ENCODE data around the gene AGFG2. TPM values are rescaled to one million over a fixed set of nuclear protein-coding genes. Genes with fewer than 3 reads are reported as not detected.

AGFG2 gene
- total and polyA plus RNA-seq, 2 of the 13 experiments (the other 11 are each of a cell fraction or from before 2014, with no cell fraction given): 125 to 132 TPM

DNA sequence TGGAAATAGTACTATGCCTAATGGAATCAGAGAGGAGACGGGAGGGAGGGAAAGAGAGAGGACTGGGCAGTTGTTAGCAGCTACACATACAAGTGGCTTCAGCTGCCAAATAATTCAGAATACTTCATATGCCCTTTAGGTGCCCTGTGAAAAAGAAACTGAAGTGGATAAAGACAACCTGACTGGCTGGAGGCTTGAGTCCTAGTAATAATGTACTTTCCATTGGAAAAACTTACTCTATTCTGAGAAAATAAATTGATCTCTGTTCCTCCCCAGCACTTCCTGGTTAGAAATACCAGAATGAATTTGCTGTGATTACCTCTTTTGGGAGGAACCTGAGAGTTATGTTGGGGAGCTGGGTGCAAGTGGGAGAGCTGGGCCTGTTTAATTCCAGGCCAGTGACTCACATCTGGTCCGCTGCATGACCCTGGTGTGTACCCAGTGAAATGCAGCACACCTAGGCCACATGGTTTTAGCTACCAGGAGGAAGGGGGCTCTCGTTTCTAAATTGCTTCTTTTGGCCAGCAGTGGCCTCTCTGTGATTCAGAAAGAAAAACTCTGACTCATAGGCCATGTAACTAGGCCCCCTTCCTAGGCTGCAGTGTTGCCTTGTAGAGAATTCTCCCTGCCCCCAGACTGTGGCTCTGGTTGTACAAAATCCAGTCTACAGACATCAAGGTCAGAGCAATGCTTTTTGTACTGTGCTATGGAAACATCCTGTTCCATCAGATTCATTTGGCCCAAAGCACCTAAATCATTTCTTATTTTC lies 6.5 kb downstream of the AGFG2 start (continued):
- TF ChIP-seq ZNF382 (CRISPR knock-in tag; IDR thresholded peaks at IDR 0.05; ENCODE audit: borderline replicate concordance) (no peak), REXO4 (CRISPR knock-in tag; IDR thresholded peaks at IDR 0.05; ENCODE audit: borderline replicate concordance) (no peak), NFE2L1 (CRISPR knock-in tag; IDR thresholded peaks at IDR 0.05; ENCODE audit: borderline replicate concordance) (no peak), HOXD1 (CRISPR knock-in tag; IDR thresholded peaks at IDR 0.05) (0 out of 2 replicates have a peak, but pooled peaks have one; percentile 13), ZNF709 (CRISPR knock-in tag; IDR thresholded peaks at IDR 0.05) (peak; percentile 65; the same call in 1 of the 2 replicates), PAWR (CRISPR knock-in tag; IDR thresholded peaks at IDR 0.05; ENCODE audit: borderline replicate concordance) (no peak), IRF2 (CRISPR knock-in tag; IDR thresholded peaks at IDR 0.05) (no peak; the same call in 1 of the 2 replicates), ATF1 (CRISPR knock-in tag; IDR thresholded peaks at IDR 0.05) (no peak), FLYWCH1 (CRISPR knock-in tag; IDR thresholded peaks at IDR 0.05) (no peak), ZNF749 (CRISPR knock-in tag; IDR thresholded peaks at IDR 0.05; ENCODE audit: borderline replicate concordance) (no peak), ZNF33B (CRISPR knock-in tag; IDR thresholded peaks at IDR 0.05) (no peak)
- TF ChIP-seq, protein P1, sequence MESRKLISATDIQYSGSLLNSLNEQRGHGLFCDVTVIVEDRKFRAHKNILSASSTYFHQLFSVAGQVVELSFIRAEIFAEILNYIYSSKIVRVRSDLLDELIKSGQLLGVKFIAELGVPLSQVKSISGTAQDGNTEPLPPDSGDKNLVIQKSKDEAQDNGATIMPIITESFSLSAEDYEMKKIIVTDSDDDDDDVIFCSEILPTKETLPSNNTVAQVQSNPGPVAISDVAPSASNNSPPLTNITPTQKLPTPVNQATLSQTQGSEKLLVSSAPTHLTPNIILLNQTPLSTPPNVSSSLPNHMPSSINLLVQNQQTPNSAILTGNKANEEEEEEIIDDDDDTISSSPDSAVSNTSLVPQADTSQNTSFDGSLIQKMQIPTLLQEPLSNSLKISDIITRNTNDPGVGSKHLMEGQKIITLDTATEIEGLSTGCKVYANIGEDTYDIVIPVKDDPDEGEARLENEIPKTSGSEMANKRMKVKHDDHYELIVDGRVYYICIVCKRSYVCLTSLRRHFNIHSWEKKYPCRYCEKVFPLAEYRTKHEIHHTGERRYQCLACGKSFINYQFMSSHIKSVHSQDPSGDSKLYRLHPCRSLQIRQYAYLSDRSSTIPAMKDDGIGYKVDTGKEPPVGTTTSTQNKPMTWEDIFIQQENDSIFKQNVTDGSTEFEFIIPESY (CRISPR knock-in tag; IDR thresholded peaks at IDR 0.05): no peak
- TF ChIP-seq, protein P2, sequence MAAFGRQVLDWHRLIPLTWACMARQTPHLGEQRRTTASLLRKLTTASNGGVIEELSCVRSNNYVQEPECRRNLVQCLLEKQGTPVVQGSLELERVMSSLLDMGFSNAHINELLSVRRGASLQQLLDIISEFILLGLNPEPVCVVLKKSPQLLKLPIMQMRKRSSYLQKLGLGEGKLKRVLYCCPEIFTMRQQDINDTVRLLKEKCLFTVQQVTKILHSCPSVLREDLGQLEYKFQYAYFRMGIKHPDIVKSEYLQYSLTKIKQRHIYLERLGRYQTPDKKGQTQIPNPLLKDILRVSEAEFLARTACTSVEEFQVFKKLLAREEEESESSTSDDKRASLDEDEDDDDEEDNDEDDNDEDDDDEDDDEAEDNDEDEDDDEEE (CRISPR knock-in tag; IDR thresholded peaks at IDR 0.05): 0 out of 2 replicates have a peak, but pooled peaks have one; percentile 17
- TF ChIP-seq, protein P3, sequence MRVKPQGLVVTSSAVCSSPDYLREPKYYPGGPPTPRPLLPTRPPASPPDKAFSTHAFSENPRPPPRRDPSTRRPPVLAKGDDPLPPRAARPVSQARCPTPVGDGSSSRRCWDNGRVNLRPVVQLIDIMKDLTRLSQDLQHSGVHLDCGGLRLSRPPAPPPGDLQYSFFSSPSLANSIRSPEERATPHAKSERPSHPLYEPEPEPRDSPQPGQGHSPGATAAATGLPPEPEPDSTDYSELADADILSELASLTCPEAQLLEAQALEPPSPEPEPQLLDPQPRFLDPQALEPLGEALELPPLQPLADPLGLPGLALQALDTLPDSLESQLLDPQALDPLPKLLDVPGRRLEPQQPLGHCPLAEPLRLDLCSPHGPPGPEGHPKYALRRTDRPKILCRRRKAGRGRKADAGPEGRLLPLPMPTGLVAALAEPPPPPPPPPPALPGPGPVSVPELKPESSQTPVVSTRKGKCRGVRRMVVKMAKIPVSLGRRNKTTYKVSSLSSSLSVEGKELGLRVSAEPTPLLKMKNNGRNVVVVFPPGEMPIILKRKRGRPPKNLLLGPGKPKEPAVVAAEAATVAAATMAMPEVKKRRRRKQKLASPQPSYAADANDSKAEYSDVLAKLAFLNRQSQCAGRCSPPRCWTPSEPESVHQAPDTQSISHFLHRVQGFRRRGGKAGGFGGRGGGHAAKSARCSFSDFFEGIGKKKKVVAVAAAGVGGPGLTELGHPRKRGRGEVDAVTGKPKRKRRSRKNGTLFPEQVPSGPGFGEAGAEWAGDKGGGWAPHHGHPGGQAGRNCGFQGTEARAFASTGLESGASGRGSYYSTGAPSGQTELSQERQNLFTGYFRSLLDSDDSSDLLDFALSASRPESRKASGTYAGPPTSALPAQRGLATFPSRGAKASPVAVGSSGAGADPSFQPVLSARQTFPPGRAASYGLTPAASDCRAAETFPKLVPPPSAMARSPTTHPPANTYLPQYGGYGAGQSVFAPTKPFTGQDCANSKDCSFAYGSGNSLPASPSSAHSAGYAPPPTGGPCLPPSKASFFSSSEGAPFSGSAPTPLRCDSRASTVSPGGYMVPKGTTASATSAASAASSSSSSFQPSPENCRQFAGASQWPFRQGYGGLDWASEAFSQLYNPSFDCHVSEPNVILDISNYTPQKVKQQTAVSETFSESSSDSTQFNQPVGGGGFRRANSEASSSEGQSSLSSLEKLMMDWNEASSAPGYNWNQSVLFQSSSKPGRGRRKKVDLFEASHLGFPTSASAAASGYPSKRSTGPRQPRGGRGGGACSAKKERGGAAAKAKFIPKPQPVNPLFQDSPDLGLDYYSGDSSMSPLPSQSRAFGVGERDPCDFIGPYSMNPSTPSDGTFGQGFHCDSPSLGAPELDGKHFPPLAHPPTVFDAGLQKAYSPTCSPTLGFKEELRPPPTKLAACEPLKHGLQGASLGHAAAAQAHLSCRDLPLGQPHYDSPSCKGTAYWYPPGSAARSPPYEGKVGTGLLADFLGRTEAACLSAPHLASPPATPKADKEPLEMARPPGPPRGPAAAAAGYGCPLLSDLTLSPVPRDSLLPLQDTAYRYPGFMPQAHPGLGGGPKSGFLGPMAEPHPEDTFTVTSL (CRISPR knock-in tag; IDR thresholded peaks at IDR 0.05; ENCODE audit: borderline replicate concordance): no peak
- TF ChIP-seq, protein P4, sequence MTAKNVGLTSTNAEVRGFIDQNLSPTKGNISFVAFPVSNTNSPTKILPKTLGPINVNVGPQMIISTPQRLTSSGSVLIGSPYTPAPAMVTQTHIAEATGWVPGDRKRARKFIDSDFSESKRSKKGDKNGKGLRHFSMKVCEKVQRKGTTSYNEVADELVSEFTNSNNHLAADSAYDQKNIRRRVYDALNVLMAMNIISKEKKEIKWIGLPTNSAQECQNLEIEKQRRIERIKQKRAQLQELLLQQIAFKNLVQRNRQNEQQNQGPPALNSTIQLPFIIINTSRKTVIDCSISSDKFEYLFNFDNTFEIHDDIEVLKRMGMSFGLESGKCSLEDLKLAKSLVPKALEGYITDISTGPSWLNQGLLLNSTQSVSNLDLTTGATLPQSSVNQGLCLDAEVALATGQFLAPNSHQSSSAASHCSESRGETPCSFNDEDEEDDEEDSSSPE (CRISPR knock-in tag; IDR thresholded peaks at IDR 0.05): no peak
- TF ChIP-seq, protein P5, sequence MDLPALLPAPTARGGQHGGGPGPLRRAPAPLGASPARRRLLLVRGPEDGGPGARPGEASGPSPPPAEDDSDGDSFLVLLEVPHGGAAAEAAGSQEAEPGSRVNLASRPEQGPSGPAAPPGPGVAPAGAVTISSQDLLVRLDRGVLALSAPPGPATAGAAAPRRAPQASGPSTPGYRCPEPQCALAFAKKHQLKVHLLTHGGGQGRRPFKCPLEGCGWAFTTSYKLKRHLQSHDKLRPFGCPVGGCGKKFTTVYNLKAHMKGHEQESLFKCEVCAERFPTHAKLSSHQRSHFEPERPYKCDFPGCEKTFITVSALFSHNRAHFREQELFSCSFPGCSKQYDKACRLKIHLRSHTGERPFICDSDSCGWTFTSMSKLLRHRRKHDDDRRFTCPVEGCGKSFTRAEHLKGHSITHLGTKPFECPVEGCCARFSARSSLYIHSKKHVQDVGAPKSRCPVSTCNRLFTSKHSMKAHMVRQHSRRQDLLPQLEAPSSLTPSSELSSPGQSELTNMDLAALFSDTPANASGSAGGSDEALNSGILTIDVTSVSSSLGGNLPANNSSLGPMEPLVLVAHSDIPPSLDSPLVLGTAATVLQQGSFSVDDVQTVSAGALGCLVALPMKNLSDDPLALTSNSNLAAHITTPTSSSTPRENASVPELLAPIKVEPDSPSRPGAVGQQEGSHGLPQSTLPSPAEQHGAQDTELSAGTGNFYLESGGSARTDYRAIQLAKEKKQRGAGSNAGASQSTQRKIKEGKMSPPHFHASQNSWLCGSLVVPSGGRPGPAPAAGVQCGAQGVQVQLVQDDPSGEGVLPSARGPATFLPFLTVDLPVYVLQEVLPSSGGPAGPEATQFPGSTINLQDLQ (CRISPR knock-in tag; IDR thresholded peaks at IDR 0.05): no peak
